ENCODE data around the gene C10orf90. TPM values are rescaled to one million over a fixed set of nuclear protein-coding genes. Genes with fewer than 3 reads are reported as not detected.
A peak's percentile ranks its signal among the peaks of the same experiment; 100 is the strongest.

C10orf90 gene
- total and polyA plus RNA-seq, 9 donors = not detected

DNA sequence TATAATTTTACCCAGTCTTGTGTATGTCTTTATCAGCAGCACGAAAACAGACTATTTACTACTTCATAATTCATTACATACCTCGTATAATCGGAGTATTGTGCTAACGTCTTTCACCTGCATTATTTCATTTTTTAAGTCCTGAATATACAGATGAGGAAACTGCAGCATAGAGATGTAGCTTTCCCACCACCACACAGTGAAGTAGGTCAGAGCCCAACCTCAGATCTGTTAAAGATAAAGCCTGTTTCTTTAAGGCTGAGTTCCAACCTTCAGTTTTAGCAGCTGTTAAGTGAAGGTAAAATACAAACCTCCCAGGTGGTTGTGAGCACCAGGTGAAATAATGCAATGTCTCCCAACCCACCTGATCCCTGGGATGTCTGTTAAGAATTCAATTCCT is 280.2 kb downstream of the C10orf90 start:
- intact Hi-C loops (cut with DNase I) = no loop called here
- Histone ChIP-seq H3K27me3 (no peaks in the 10 kb centered on the region), H3K4me3 (no peak overlapping the region), H3K36me3 (no peaks in the 10 kb centered on the region), H3K9me3 (no peaks in the 10 kb centered on the region), H3K27ac (peak overlapping the region in 1 of 2 donors; percentile 10), H3K4me1 (ENCODE audit: insufficient read depth) (peaks cover 5% of the 10 kb centered on the region)
- TF ChIP-seq EP300 (IDR thresholded peaks at IDR 0.05) (no peak), POLR2A (IDR thresholded peaks at IDR 0.05) (no peak)
- TF ChIP-seq, protein P1, sequence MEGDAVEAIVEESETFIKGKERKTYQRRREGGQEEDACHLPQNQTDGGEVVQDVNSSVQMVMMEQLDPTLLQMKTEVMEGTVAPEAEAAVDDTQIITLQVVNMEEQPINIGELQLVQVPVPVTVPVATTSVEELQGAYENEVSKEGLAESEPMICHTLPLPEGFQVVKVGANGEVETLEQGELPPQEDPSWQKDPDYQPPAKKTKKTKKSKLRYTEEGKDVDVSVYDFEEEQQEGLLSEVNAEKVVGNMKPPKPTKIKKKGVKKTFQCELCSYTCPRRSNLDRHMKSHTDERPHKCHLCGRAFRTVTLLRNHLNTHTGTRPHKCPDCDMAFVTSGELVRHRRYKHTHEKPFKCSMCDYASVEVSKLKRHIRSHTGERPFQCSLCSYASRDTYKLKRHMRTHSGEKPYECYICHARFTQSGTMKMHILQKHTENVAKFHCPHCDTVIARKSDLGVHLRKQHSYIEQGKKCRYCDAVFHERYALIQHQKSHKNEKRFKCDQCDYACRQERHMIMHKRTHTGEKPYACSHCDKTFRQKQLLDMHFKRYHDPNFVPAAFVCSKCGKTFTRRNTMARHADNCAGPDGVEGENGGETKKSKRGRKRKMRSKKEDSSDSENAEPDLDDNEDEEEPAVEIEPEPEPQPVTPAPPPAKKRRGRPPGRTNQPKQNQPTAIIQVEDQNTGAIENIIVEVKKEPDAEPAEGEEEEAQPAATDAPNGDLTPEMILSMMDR (IDR thresholded peaks at IDR 0.05) = no peak
- 94 to 97% (median 94%) methylated on average over 4 of the region's 4 CpGs for WGBS, 3 donors
- no peak for DNase-seq

DNA sequence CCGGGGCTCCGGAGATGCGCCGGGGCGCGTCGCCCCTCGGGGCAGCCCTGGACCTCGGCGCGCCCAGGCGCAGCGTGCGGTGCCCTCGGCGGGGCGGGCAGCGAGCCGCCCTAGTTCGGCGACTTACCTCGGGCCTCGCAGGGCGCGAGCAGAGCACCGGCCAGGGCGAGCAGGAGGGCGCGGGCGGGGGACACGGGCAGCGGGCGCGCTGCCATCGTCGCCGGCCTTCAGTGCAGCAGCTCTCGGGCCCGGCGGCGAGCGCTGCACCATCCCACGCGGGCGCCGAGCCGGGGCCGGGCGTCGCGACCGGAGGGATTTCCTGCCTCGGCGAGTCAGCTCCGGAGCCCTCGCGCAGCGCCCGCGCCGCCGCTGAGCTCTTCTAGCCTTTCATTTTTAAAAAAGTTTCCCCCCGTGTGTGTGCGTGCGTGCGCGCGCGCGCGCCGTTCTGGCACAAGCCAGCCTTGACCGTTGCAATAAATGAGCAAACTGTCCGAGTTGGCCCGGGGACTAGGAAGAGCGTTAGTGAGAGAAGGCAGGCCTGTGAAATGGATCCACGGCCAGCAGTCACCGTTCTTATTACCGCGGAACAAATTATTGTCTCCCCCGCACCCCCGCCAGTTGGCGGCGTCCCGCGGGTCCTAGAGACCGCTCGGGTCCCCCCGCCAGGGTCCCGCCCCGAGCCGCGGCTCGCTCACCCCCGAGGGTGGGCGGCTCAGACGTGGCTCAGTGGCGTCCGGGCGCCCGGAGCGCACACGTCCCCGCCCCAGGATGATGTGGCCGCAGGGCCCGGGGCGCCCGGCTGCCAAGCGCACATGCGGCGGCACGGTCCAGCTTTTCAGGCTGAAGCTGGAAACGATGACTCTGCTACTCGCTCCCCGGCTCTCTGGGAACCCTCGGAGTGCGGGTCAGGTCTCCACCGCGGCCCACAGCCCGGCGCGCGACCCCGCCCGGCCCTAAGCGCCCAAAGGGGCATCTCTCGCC is 282.3 kb downstream of the C10orf90 start, which contains the start of gene ADAM12:
TSS of gene ADAM12 (minus strand) at position 547 of the 981 bp plus-strand sequence. CDS start at position 215, 332 bp downstream.
- H3K4me3 ChIP-seq = peak within 1 kb of the TSS; percentile 36
- H3K27ac ChIP-seq = peak within 1 kb of the TSS; percentile 19 to 66
- no peaks in the 10 kb centered on the region for H3K36me3 ChIP-seq
- TF ChIP-seq, protein P1 (IDR thresholded peaks at IDR 0.05) = no peak
- TF ChIP-seq EP300 (IDR thresholded peaks at IDR 0.05) (no peak), POLR2A (IDR thresholded peaks at IDR 0.05) (no peak)
- DNase-seq = peak; percentile 64 to 83 (median 78)
- no peaks in the 10 kb centered on the region for H3K9me3 ChIP-seq
- no peaks in the 10 kb centered on the region for H3K27me3 ChIP-seq
- WGBS, 3 donors = 2 to 7% (median 4%) methylated on average over 79 to 127 of the region's 127 CpGs
- H3K4me1 ChIP-seq (ENCODE audit: insufficient read depth) = peaks cover 5% of the 10 kb centered on the region
- intact Hi-C loops (cut with DNase I) = loop anchor here (2.0 to 10.0 kb wide), 5 partner anchors 117 to 406 kb away; no protein-coding TSS in a partner anchor

DNA sequence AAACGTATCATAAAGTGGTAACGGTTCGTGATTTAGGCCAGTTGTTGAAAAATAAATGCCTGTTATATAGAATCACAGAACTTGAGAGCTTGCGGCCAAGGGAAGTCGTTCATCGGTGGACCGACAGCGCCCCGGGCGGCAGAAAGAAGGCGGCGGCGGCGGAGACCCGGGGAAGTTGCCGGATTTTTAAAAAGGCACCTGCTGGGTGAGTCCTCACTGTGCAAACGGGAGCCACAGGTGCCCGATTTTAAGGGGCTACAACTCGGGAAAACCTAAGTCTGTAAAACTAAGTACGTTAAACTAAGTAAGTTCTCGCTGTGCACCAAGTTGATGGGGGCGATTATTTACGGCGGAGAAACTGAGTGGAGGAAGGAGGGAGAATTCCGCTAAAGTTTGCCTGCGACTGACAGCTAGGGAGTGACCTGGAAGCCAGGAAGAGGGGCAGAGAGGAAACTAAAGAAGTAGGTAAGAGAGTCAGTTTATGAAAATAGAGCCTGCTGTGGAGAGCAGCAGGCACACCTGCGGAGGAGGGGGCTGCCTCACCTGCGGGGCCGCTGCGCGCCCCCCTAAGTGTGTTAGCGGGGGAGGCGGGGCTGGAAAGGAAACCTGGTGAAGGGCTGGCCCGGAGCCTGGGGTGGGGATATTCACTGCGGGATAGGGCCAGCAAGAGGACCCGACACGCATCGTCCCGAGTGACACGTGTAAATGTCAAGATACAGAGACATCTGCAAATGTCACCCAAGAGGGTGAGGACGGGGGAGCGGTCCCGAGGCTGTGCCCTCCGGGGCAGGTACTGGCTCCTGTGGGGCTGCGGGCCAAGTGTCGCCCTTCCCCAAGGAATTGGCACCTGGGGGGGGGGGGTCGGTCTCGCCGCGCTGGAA is 283.2 kb downstream of the C10orf90 start:
- Histone ChIP-seq H3K9me3 (no peaks in the 10 kb centered on the region), H3K36me3 (no peaks in the 10 kb centered on the region), H3K27me3 (no peaks in the 10 kb centered on the region), H3K4me3 (peak overlapping the region; percentile 36), H3K27ac (peak overlapping the region; percentile 19 to 66), H3K4me1 (ENCODE audit: insufficient read depth) (peaks cover 5% of the 10 kb centered on the region)
- DNase-seq = peak; percentile 75 to 87 (median 81)
- no peak for TF ChIP-seq POLR2A (IDR thresholded peaks at IDR 0.05)
- TF ChIP-seq, protein P1 (IDR thresholded peaks at IDR 0.05) = peak; percentile 67 to 80 (median 75)
- intact Hi-C loops (cut with DNase I) = loop anchor here (2.0 to 10.0 kb wide), 5 partner anchors 118 to 405 kb away; no protein-coding TSS in a partner anchor
- 1 to 2% (median 1%) methylated on average over 39 to 50 of the region's 50 CpGs for WGBS, 3 donors

Measured in ovary (tissue), 9 donors.